SK-N-SH (cell line): ENCODE results near the gene BAIAP2. TPM values are rescaled to one million over a fixed set of nuclear protein-coding genes. Genes with fewer than 3 reads are reported as not detected.

Experiments
- CTCF ChIA-PET: fragments of 300-600, 350-600 bp; formaldehyde crosslinking; extraction: SDS; loops from one replicate; lab custom pipeline; 2021; lab: Yijun Ruan, JAX
- POLR2A ChIA-PET: fragments of 350-600 bp; sonication (Branson Sonifier 250); formaldehyde crosslinking; extraction: SDS; loops from one replicate; lab custom pipeline; 2020; ENCODE audit warnings: antibody characterized with exemption, inconsistent platforms; lab: Yijun Ruan, JAX
- DNase-seq: peaks from one replicate; pipeline ENCODE4 v3.0.0; 2012
- H2AFZ ChIP-seq: fragments of 200-600 bp; sonication (generic); 2 replicates; pipeline ENCODE4 v1.8.1; 2016; ENCODE audit warnings: antibody characterized with exemption, mild to moderate bottlenecking, low read depth
- H3F3A ChIP-seq: fragments of 200-600 bp; sonication (generic); replicated peaks from 2 replicates; pipeline ENCODE3; 2016; ENCODE audit warnings: antibody characterized with exemption, mild to moderate bottlenecking; ENCODE audit not compliant: insufficient read depth
- H3K27ac ChIP-seq, 2 experiments: fragments of 200-500 bp in 1 of 2; fragments of 200-600 bp in 1 of 2; sonication (Bioruptor generic) in 1 of 2; sonication (generic), shearing (Covaris generic) in 1 of 2; 2 replicates each; pipeline versions ENCODE4 v1.5.1 to v1.6.1; 2014 to 2016; ENCODE audit warnings: low read depth in 2 of 2, inconsistent platforms in 1 of 2, low read length in 1 of 2, mild to moderate bottlenecking in 1 of 2, mixed read lengths in 1 of 2
- H3K27me3 ChIP-seq: fragments of 200-600 bp; sonication (generic), shearing (Covaris generic); 2 replicates; pipeline ENCODE4 v1.6.1; 2016; ENCODE audit warnings: mixed run types; ENCODE audit not compliant: insufficient read depth
- H3K36me3 ChIP-seq, 2 experiments: fragments of 200-500 bp in 1 of 2; fragments of 200-600 bp in 1 of 2; sonication (Bioruptor generic) in 1 of 2; sonication (generic) in 1 of 2; replicated peaks in 1 of 2; 2 replicates each; pipeline versions ENCODE3 to v1.5.1; 2014 to 2016; ENCODE audit warnings: low read length in 1 of 2, mild to moderate bottlenecking in 1 of 2; ENCODE audit not compliant: insufficient read depth in 2 of 2, control insufficient read depth in 1 of 2
- H3K4me1 ChIP-seq, 2 experiments: fragments of 200-500 bp in 1 of 2; fragments of 200-600 bp in 1 of 2; sonication (Bioruptor generic) in 1 of 2; sonication (generic), shearing (Covaris generic) in 1 of 2; 2 replicates each; pipeline versions ENCODE4 v1.5.1 to v1.6.1; 2014 to 2016; ENCODE audit warnings: low read depth in 1 of 2, low read length in 1 of 2, mixed run types in 1 of 2; ENCODE audit not compliant: insufficient read depth in 2 of 2, control insufficient read depth in 1 of 2
- H3K4me2 ChIP-seq: fragments of 200-600 bp; sonication (generic), shearing (Covaris generic); 2 replicates; pipeline ENCODE4 v1.6.1; 2017; ENCODE audit warnings: mixed run types
- H3K4me3 ChIP-seq, 2 experiments: fragments of 200-500 bp in 1 of 2; fragments of 200-600 bp in 1 of 2; sonication (Bioruptor generic) in 1 of 2; sonication (generic), shearing (Covaris generic) in 1 of 2; 2 replicates each; pipeline versions ENCODE4 v1.5.1 to v1.8.1; 2014 to 2016; ENCODE audit warnings: low read depth in 2 of 2, inconsistent platforms in 1 of 2, low read length in 1 of 2, mild to moderate bottlenecking in 1 of 2, mixed read lengths in 1 of 2, moderate library complexity in 1 of 2
- H3K79me2 ChIP-seq: fragments of 200-600 bp; sonication (generic); 2 replicates; pipeline ENCODE4 v1.8.1; 2017; ENCODE audit warnings: mild to moderate bottlenecking; ENCODE audit not compliant: insufficient read depth
- H3K9ac ChIP-seq: fragments of 200-600 bp; sonication (generic); 2 replicates; pipeline ENCODE4 v1.6.1; 2017; ENCODE audit warnings: mixed run types
- H3K9me2 ChIP-seq: fragments of 200-600 bp; sonication (generic); 2 replicates; pipeline ENCODE4 v1.6.1; 2017; ENCODE audit warnings: mixed run types
- H3K9me3 ChIP-seq: fragments of 200-600 bp; sonication (generic); 2 replicates; pipeline ENCODE4 v1.6.1; 2017; ENCODE audit warnings: mixed run types, mild to moderate bottlenecking, moderate library complexity
- H4K20me1 ChIP-seq: fragments of 200-600 bp; sonication (generic); 2 replicates; pipeline ENCODE4 v1.6.1; 2017; ENCODE audit warnings: mild to moderate bottlenecking, mixed run types; ENCODE audit not compliant: insufficient read depth
- ELF1 ChIP-seq: IDR thresholded peaks from 2 replicates; pipeline ENCODE4 v1.4.0; 2012
- EP300 ChIP-seq, 2 experiments: IDR thresholded peaks; 2 replicates each; pipeline versions ENCODE4 v1.4.0 to v1.6.1; 2012; ENCODE audit warnings: borderline replicate concordance in 1 of 2, low read depth in 1 of 2, low read length in 1 of 2
- EZH2phosphoT487 ChIP-seq: fragments of 200-600 bp; sonication (generic); IDR thresholded peaks from 2 replicates; pipeline ENCODE4 v1.6.1; 2017; ENCODE audit warnings: low read depth, mixed run types, mild to moderate bottlenecking, antibody characterized with exemption, moderate library complexity, borderline replicate concordance
- FOSL2 ChIP-seq: IDR thresholded peaks from 2 replicates; pipeline ENCODE4 v1.4.0; 2012; ENCODE audit warnings: low read depth, mild to moderate bottlenecking, moderate library complexity, borderline replicate concordance
- FOXJ3 ChIP-seq: sonication (generic); formaldehyde crosslinking; IDR thresholded peaks from 2 replicates; pipeline ENCODE4 v1.5.1; 2020; ENCODE audit warnings: mild to moderate bottlenecking, missing genetic modification reagents
- FOXM1 ChIP-seq: IDR thresholded peaks from 2 replicates; pipeline ENCODE4 v1.4.0; 2012; ENCODE audit warnings: low read depth, mild to moderate bottlenecking
- GABPA ChIP-seq: IDR thresholded peaks from 2 replicates; pipeline ENCODE4 v1.4.0; 2012; ENCODE audit warnings: low read depth, mild to moderate bottlenecking
- JUND ChIP-seq: IDR thresholded peaks from 2 replicates; pipeline ENCODE4 v1.4.0; 2012
- MEF2A ChIP-seq: IDR thresholded peaks from 2 replicates; pipeline ENCODE4 v1.4.0; 2012; ENCODE audit warnings: low read depth, borderline replicate concordance
- RCOR1 ChIP-seq: fragments of 150-350 bp; IDR thresholded peaks from 2 replicates; pipeline ENCODE4 v1.6.1; 2017; ENCODE audit warnings: antibody characterized with exemption, low read length
- RFX5 ChIP-seq: IDR thresholded peaks from 2 replicates; pipeline ENCODE4 v1.6.1; 2012; ENCODE audit warnings: mild to moderate bottlenecking, improper control_type of control experiment, low read length
- RXRA ChIP-seq: IDR thresholded peaks from 2 replicates; pipeline ENCODE4 v1.4.0; 2012; ENCODE audit warnings: low read depth, mild to moderate bottlenecking, borderline replicate concordance
- SIN3A ChIP-seq: IDR thresholded peaks from 2 replicates; pipeline ENCODE4 v1.6.1; 2012; ENCODE audit warnings: low read depth, mild to moderate bottlenecking, low read length, moderate library complexity, borderline replicate concordance
- SMC3 ChIP-seq: IDR thresholded peaks from 2 replicates; pipeline ENCODE4 v1.6.1; 2012; ENCODE audit warnings: low read depth, low read length, improper control_type of control experiment
- TAF1 ChIP-seq: IDR thresholded peaks from 2 replicates; pipeline ENCODE4 v1.6.1; 2012; ENCODE audit warnings: low read depth, mild to moderate bottlenecking, low read length, moderate library complexity, borderline replicate concordance
- TEAD4 ChIP-seq: IDR thresholded peaks from 2 replicates; pipeline ENCODE4 v1.4.0; 2012; ENCODE audit warnings: mild to moderate bottlenecking, borderline replicate concordance; ENCODE audit not compliant: insufficient read depth
- YY1 ChIP-seq: IDR thresholded peaks from 2 replicates; pipeline ENCODE4 v1.4.0; 2012; ENCODE audit warnings: low read depth, mild to moderate bottlenecking
- WGBS: methylation state at CpG from one replicate; pipeline ENCODE4 v1.1.6; 2017; ENCODE audit warnings: low lambda C conversion rate; 5-methylcytosine and 5-hydroxymethylcytosine counted together
- polyA plus RNA-seq, 3 experiments: library from polyadenylated mRNA; depleted of rRNA; stranded (reverse); fragments of >200 nt; gene quantifications; 2 replicates each; pipeline ENCODE4 v1.2.3, GENCODE V29; 2012
- TF ChIP-seq, protein P1 (sequence below): IDR thresholded peaks from 2 replicates; pipeline ENCODE4 v1.6.1; 2012; ENCODE audit warnings: mild to moderate bottlenecking, low read depth, low read length, moderate library complexity
- TF ChIP-seq, protein P2 (sequence below): fragments of 150-350 bp; IDR thresholded peaks from 2 replicates; pipeline ENCODE4 v1.6.1; 2017; ENCODE audit warnings: antibody characterized with exemption, low read length, low read depth, borderline replicate concordance

BAIAP2 gene
- polyA plus RNA-seq, 1 of the 3 experiments (the other 2 are of a cell fraction), result 19.8 TPM

- Histone ChIP-seq H3K79me2 (no peaks in the 10 kb centered on the region), H3K27me3 (peaks cover 72% of the 10 kb centered on the region), H3K27ac (no peak overlapping the region), H3K4me1 (peaks cover 5 to 13% of the 10 kb centered on the region in 2 experiments; a peak in 1 of 4 replicates), H3K9me3 (no peaks in the 10 kb centered on the region; the same call in 1 of the 2 replicates), H3F3A (peaks cover 22% of the 10 kb centered on the region), H4K20me1 (peaks cover 6% of the 10 kb centered on the region), H2AFZ (no peak overlapping the region), H3K4me2 (no peak overlapping the region), H3K9ac (no peak overlapping the region), H3K36me3 (no peaks in the 10 kb centered on the region), H3K9me2 (no peaks in the 10 kb centered on the region), H3K4me3 (no peak overlapping the region)
- WGBS, result 36% methylated on average over 10 of the region's 10 CpGs
- ChIA-PET CTCF (interaction anchor here (1.0 to 10.2 kb wide), 9 partner anchors 13 to 580 kb away, joined by 3 to 102 read pairs (median 4); no protein-coding TSS in a partner anchor), POLR2A (interaction anchor here (0.6 kb wide), 1 partner anchor 58 kb away, joined by 3 read pairs; no protein-coding TSS in a partner anchor)
- TF ChIP-seq ELF1, result no peak
- TF ChIP-seq TAF1, result no peak
- TF ChIP-seq JUND, result no peak
- TF ChIP-seq EP300 (IDR thresholded peaks at IDR 0.05; ENCODE audit: borderline replicate concordance in 1 of 2, low read depth in 1 of 2, low read length in 1 of 2), result no peak
- TF ChIP-seq RCOR1, result no peak
- TF ChIP-seq FOSL2, result no peak
- TF ChIP-seq GABPA, result no peak
- TF ChIP-seq TEAD4, result no peak
- TF ChIP-seq SMC3, result no peak
- TF ChIP-seq EZH2phosphoT487, result no peak
- DNase-seq, result no peak
These were observed 28.1 kb upstream of the BAIAP2 start for GRCh38 chr17:81006891-81007290.

- DNase-seq, result no peak
- 39% methylated on average over 11 of the region's 11 CpGs for WGBS
These were observed 26.8 kb upstream of the BAIAP2 start for GRCh38 chr17:81008140-81008539.

More at GRCh38 chr17:81008140-81008539, 26.8 kb upstream of the BAIAP2 start:
- Histone ChIP-seq H3K9ac (no peak overlapping the region), H3K9me3 (no peaks in the 10 kb centered on the region; the same call in 1 of the 2 replicates), H4K20me1 (0 out of 2 replicates have a peak, but pooled peaks cover under 1% of the 10 kb centered on the region), H3K4me1 (peaks cover 0 to 3% of the 10 kb centered on the region in 2 experiments; a peak in 1 of 4 replicates), H3K27me3 (peaks cover 65% of the 10 kb centered on the region), H3F3A (peaks cover 11% of the 10 kb centered on the region), H3K4me2 (no peak overlapping the region), H3K4me3 (no peak overlapping the region), H2AFZ (no peak overlapping the region)
- CTCF ChIA-PET, result interaction anchor here (1.8 to 10.2 kb wide), 3 partner anchors 18 to 581 kb away, joined by 8 to 102 read pairs (median 29); no protein-coding TSS in a partner anchor
- TF ChIP-seq, protein P1, sequence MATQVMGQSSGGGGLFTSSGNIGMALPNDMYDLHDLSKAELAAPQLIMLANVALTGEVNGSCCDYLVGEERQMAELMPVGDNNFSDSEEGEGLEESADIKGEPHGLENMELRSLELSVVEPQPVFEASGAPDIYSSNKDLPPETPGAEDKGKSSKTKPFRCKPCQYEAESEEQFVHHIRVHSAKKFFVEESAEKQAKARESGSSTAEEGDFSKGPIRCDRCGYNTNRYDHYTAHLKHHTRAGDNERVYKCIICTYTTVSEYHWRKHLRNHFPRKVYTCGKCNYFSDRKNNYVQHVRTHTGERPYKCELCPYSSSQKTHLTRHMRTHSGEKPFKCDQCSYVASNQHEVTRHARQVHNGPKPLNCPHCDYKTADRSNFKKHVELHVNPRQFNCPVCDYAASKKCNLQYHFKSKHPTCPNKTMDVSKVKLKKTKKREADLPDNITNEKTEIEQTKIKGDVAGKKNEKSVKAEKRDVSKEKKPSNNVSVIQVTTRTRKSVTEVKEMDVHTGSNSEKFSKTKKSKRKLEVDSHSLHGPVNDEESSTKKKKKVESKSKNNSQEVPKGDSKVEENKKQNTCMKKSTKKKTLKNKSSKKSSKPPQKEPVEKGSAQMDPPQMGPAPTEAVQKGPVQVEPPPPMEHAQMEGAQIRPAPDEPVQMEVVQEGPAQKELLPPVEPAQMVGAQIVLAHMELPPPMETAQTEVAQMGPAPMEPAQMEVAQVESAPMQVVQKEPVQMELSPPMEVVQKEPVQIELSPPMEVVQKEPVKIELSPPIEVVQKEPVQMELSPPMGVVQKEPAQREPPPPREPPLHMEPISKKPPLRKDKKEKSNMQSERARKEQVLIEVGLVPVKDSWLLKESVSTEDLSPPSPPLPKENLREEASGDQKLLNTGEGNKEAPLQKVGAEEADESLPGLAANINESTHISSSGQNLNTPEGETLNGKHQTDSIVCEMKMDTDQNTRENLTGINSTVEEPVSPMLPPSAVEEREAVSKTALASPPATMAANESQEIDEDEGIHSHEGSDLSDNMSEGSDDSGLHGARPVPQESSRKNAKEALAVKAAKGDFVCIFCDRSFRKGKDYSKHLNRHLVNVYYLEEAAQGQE, result no peak
- TF ChIP-seq, protein P2, sequence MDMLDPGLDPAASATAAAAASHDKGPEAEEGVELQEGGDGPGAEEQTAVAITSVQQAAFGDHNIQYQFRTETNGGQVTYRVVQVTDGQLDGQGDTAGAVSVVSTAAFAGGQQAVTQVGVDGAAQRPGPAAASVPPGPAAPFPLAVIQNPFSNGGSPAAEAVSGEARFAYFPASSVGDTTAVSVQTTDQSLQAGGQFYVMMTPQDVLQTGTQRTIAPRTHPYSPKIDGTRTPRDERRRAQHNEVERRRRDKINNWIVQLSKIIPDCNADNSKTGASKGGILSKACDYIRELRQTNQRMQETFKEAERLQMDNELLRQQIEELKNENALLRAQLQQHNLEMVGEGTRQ, result no peak
- TF ChIP-seq JUND (no peak), FOXJ3 (CRISPR knock-in tag) (no peak), YY1 (no peak), FOXM1 (no peak), RXRA (no peak), GABPA (no peak), MEF2A (no peak), SIN3A (no peak), FOSL2 (no peak), RFX5 (no peak), SMC3 (no peak)
- TF ChIP-seq, all 33 proteins: peak for 0
- POLR2A ChIA-PET, result no interaction called here
- Histone ChIP-seq H3K79me2 (no peaks in the 10 kb centered on the region), H3K27ac (no peak overlapping the region), H3K9me2 (no peaks in the 10 kb centered on the region), H3K36me3 (no peaks in the 10 kb centered on the region)
